ENCODE data around the gene SPATA4.

Gene SPATA4

GRCh38 chr4:176205299-176205698, 9.9 kb upstream of the SPATA4 start:
- no peak overlapping the region for H3K9ac ChIP-seq
- no peaks in the 10 kb centered on the region for H3K27me3 ChIP-seq (ENCODE audit: insufficient read depth, low read depth)
- no peak overlapping the region for H2AFZ ChIP-seq (ENCODE audit: low read depth)
- no peaks in the 10 kb centered on the region for H3K36me3 ChIP-seq (ENCODE audit: insufficient read depth)
- no peaks in the 10 kb centered on the region for H3K4me1 ChIP-seq (ENCODE audit: low read depth, poor library complexity, severe bottlenecking)
- no peak for TF ChIP-seq CTCF (conservative IDR thresholded peaks at IDR 0.05; ENCODE audit: low read depth, low read length)
- no peaks in the 10 kb centered on the region for H4K20me1 ChIP-seq (ENCODE audit: insufficient read depth)
- H3K4me3 ChIP-seq (IDR thresholded peaks at IDR 0.05; ENCODE audit: insufficient read depth, low read depth, low read length): no peak overlapping the region
- H3K27ac ChIP-seq: no peak overlapping the region
- H3K4me2 ChIP-seq: no peak overlapping the region
- H3K79me2 ChIP-seq (ENCODE audit: insufficient read depth, low read depth): no peaks in the 10 kb centered on the region

DNA sequence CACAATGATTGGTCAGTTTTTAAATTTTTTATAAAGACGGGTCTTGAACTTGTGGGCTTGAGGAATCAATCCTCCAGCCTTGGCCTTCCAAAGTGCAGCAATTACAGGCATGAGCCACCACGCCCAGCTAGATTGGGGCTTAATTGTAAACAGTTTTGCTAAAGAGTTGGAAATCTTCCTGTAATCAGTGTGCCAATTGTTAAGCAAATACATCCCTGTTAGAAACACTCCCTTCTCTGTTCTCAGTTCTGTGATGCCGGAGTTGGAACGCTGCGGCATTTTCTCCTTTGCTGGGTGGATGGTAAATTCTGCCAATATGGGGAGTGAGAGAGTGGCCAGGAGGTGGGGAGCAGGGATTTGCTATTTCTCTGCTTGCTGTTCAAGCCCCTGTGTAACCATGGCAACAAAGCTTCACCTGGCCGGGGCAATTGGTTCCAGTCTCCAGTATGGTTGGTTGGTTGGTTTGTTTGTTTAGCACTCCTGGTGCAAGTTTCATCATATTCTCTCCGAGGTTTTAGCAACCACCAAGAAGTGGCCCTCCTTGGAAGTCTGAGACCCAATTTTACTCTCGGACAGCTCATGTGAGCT, 3.0 kb upstream of the SPATA4 start:
- no peaks in the 10 kb centered on the region for H3K79me2 ChIP-seq (ENCODE audit: insufficient read depth, low read depth)
- no peak overlapping the region for H3K9ac ChIP-seq
- peaks cover 21% of the 10 kb centered on the region for H3K4me1 ChIP-seq (ENCODE audit: low read depth, poor library complexity, severe bottlenecking)

DNA sequence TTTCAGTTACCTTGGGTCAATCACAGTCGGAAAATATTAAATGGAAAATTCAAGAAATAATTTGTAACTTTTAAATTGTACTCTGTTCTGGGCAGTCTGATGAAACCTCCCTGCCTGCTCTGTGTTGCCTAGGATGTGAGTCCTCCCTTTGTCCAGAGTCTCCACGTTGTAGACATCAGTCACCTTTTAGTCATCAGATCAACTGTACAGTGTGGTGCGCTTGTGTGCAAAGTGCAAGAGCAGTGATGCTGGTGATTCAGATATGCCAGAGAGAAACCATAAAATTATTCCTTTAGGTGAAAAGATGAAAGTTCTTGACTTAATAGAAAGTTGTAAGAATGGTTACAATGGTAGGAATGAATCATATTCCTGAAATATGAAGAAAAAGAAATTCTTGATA, 1.4 kb downstream of the SPATA4 start:
- TF ChIP-seq CTCF (conservative IDR thresholded peaks at IDR 0.05; ENCODE audit: low read depth, low read length): no peak
- H3K27ac ChIP-seq: no peak overlapping the region
- no peak overlapping the region for H3K4me2 ChIP-seq
- H3K9ac ChIP-seq: no peak overlapping the region
- peaks cover 21% of the 10 kb centered on the region for H3K4me1 ChIP-seq (ENCODE audit: low read depth, poor library complexity, severe bottlenecking)
- H3K27me3 ChIP-seq (ENCODE audit: insufficient read depth, low read depth): no peaks in the 10 kb centered on the region
- H3K4me3 ChIP-seq (IDR thresholded peaks at IDR 0.05; ENCODE audit: insufficient read depth, low read depth, low read length): no peak overlapping the region
- H2AFZ ChIP-seq (ENCODE audit: low read depth): no peak overlapping the region
- no peaks in the 10 kb centered on the region for H3K36me3 ChIP-seq (ENCODE audit: insufficient read depth)
- H3K79me2 ChIP-seq (ENCODE audit: insufficient read depth, low read depth): no peaks in the 10 kb centered on the region
- no peaks in the 10 kb centered on the region for H4K20me1 ChIP-seq (ENCODE audit: insufficient read depth)

More for the DNA sequence above, 3.0 kb upstream of the SPATA4 start:
- Histone ChIP-seq H2AFZ (ENCODE audit: low read depth) (no peak overlapping the region), H4K20me1 (ENCODE audit: insufficient read depth) (no peaks in the 10 kb centered on the region), H3K27me3 (ENCODE audit: insufficient read depth, low read depth) (no peaks in the 10 kb centered on the region), H3K36me3 (ENCODE audit: insufficient read depth) (no peaks in the 10 kb centered on the region), H3K27ac (no peak overlapping the region), H3K4me3 (IDR thresholded peaks at IDR 0.05; ENCODE audit: insufficient read depth, low read depth, low read length) (no peak overlapping the region), H3K4me2 (no peak overlapping the region)
- TF ChIP-seq CTCF (conservative IDR thresholded peaks at IDR 0.05; ENCODE audit: low read depth, low read length): no peak

GRCh38 chr4:176193126-176193525, 2.3 kb downstream of the SPATA4 start:
- H3K9ac ChIP-seq: no peak overlapping the region
- H3K27ac ChIP-seq: no peak overlapping the region

More at GRCh38 chr4:176193126-176193525, 2.3 kb downstream of the SPATA4 start:
- Histone ChIP-seq H3K79me2 (ENCODE audit: insufficient read depth, low read depth) (no peaks in the 10 kb centered on the region), H2AFZ (ENCODE audit: low read depth) (no peak overlapping the region), H3K36me3 (ENCODE audit: insufficient read depth) (no peaks in the 10 kb centered on the region), H3K4me1 (ENCODE audit: low read depth, poor library complexity, severe bottlenecking) (peaks cover 21% of the 10 kb centered on the region), H3K4me3 (IDR thresholded peaks at IDR 0.05; ENCODE audit: insufficient read depth, low read depth, low read length) (no peak overlapping the region), H4K20me1 (ENCODE audit: insufficient read depth) (no peaks in the 10 kb centered on the region), H3K27me3 (ENCODE audit: insufficient read depth, low read depth) (no peaks in the 10 kb centered on the region), H3K4me2 (no peak overlapping the region)
- TF ChIP-seq CTCF (conservative IDR thresholded peaks at IDR 0.05; ENCODE audit: low read depth, low read length): no peak

All from KMS-11 (cell line).